ENCODE data around the gene RAPGEF2. TPM values are rescaled to one million over a fixed set of nuclear protein-coding genes. Genes with fewer than 3 reads are reported as not detected.

Gene RAPGEF2
- total and polyA plus RNA-seq, 2 of the 8 experiments (the other 6 are each of a cell fraction or from before 2014, with no cell fraction given), result 24.4 to 48.6 TPM

- DNase-seq (ENCODE audit: low read depth in 1 of 2, low spot score in 2 of 2) (no peak), FAIRE-seq (no peak)
- no peaks in the 10 kb centered on the region for H3K27me3 ChIP-seq (replicated peaks in 1 of 4; ENCODE audit: control insufficient read depth in 3 of 4, extremely low read depth in 1 of 4, insufficient read depth in 3 of 4, low read length in 3 of 4)
- H4K5ac ChIP-seq (ENCODE audit: insufficient read length, low read depth, low read length), result no peak overlapping the region
- no peak overlapping the region for H3K4me2 ChIP-seq (ENCODE audit: insufficient read depth in 1 of 2, low read depth in 2 of 2, low read length in 2 of 2)
- H3K4ac ChIP-seq (replicated peaks; ENCODE audit: insufficient read length, low read depth, low read length), result no peak overlapping the region
- no peak overlapping the region for H2BK20ac ChIP-seq (ENCODE audit: low read length)
- H3K4me1 ChIP-seq (replicated peaks in 1 of 4; ENCODE audit: control insufficient read depth in 3 of 4, insufficient read depth in 4 of 4, low read length in 3 of 4), result peaks cover 0 to 8% (median 3%) of the 10 kb centered on the region in 4 experiments; a peak in 2 of 7 replicates
- H3K14ac ChIP-seq (ENCODE audit: insufficient read length), result no peak overlapping the region
- ChIA-PET CTCF (ENCODE audit: partially characterized antibody) (interaction anchor here (1.0 kb wide), 1 partner anchor 116 kb away, joined by 3 read pairs; no protein-coding TSS in a partner anchor), POLR2A (ENCODE audit: partially characterized antibody) (no interaction called here)
- H3K56ac ChIP-seq (replicated peaks; ENCODE audit: insufficient read length, low read depth, low read length), result no peak overlapping the region
- peaks cover 0 to 12% of the 10 kb centered on the region in 2 experiments; a peak in 1 of 4 replicates for H3K79me2 ChIP-seq (ENCODE audit: control insufficient read depth in 1 of 2, insufficient read depth in 2 of 2, low read length in 2 of 2)
- H3K23ac ChIP-seq (ENCODE audit: insufficient read length), result no peak overlapping the region
- no peak overlapping the region for H2BK5ac ChIP-seq (ENCODE audit: low read depth, low read length)
- H2BK15ac ChIP-seq (ENCODE audit: low read length), result no peak overlapping the region
- H3K18ac ChIP-seq (ENCODE audit: extremely low read depth, low read length), result no peak overlapping the region
- H2BK12ac ChIP-seq (ENCODE audit: low read depth, low read length), result no peak overlapping the region
- H3K23me2 ChIP-seq (ENCODE audit: low read depth, low read length), result no peaks in the 10 kb centered on the region
- 88% methylated on average over 2 of the region's 2 CpGs; no CpG with 5 or more reads in 1 of the 2 experiments for WGBS, 2 experiments (ENCODE audit: extremely low coverage in 1 of 2, insufficient coverage in 1 of 2, insufficient read length in 1 of 2, insufficient replicate concordance in 2 of 2, low coverage in 1 of 2, low lambda C conversion rate in 2 of 2, missing lambda C conversion rate in 1 of 2)
- H3K9me3 ChIP-seq (ENCODE audit: insufficient read depth in 2 of 2, low read depth in 1 of 2, low read length in 1 of 2), result no peaks in the 10 kb centered on the region
- H3K27ac ChIP-seq (ENCODE audit: low read depth, low read length), result no peak overlapping the region
- no peak overlapping the region for H4K91ac ChIP-seq (replicated peaks; ENCODE audit: insufficient read length, low read length)
- no peak overlapping the region for H2AK5ac ChIP-seq (ENCODE audit: low read depth, low read length)
- H2AFZ ChIP-seq (ENCODE audit: low read length), result no peak overlapping the region
- H3K36me3 ChIP-seq (ENCODE audit: control insufficient read depth in 2 of 4, insufficient read depth in 4 of 4, low read length in 3 of 4), result no peaks in the 10 kb centered on the region; a peak in 1 of 8 replicates
- H4K20me1 ChIP-seq (replicated peaks in 1 of 2; ENCODE audit: control insufficient read depth in 1 of 2, insufficient read depth in 2 of 2, low read length in 2 of 2), result peaks cover 0 to 1% of the 10 kb centered on the region in 2 experiments
- no peak overlapping the region for H3K4me3 ChIP-seq (ENCODE audit: extremely low read depth in 1 of 4, insufficient read depth in 2 of 4, low read depth in 3 of 4, low read length in 4 of 4)
- H3K9ac ChIP-seq (replicated peaks in 1 of 4; ENCODE audit: extremely low read depth in 1 of 4, low read depth in 3 of 4, low read length in 3 of 4), result no peak overlapping the region
- H2BK120ac ChIP-seq (replicated peaks; ENCODE audit: low read depth, low read length), result no peak overlapping the region
- H4K8ac ChIP-seq (ENCODE audit: extremely low read depth, insufficient read depth, low read length), result no peak overlapping the region
- no peaks in the 10 kb centered on the region for H3K79me1 ChIP-seq (ENCODE audit: low read depth, low read length)
- no peak for TF ChIP-seq HDAC2 (IDR thresholded peaks at IDR 0.05; ENCODE audit: borderline replicate concordance in 1 of 2, low read depth in 2 of 2, low read length in 2 of 2)
These were observed 205.1 kb downstream of the RAPGEF2 start for GRCh38 chr4:159307929-159308328.

Measured in H1 (cell line).